Right lobe of liver (tissue), 4 donors: ENCODE measurements around the gene CGB1.

Experiments used
- POLR2A ChIP-seq: fragments of 450-650 bp; IDR thresholded peaks from one replicate; pipeline ENCODE4 v1.6.1; 2017; ENCODE audit warnings: antibody characterized with exemption, mild to moderate bottlenecking
- TF ChIP-seq, protein P1 (sequence below), 4 donors: fragments of 200-600 bp in 3 of 4; fragments of 450-650 bp in 1 of 4; IDR thresholded peaks; one replicate each; pipeline versions ENCODE4 v1.5.1 to v1.8.0; 2016 to 2022; ENCODE audit warnings: antibody characterized with exemption in 4 of 4, mild to moderate bottlenecking in 2 of 4
- donor health status: DM: no; HTN: no; CAD: no.
- donor health status: DM: no; HTN: no; CAD: no.
- donor health status: DM: no; HTN: yes; CAD: no.

- TF ChIP-seq, protein P1, sequence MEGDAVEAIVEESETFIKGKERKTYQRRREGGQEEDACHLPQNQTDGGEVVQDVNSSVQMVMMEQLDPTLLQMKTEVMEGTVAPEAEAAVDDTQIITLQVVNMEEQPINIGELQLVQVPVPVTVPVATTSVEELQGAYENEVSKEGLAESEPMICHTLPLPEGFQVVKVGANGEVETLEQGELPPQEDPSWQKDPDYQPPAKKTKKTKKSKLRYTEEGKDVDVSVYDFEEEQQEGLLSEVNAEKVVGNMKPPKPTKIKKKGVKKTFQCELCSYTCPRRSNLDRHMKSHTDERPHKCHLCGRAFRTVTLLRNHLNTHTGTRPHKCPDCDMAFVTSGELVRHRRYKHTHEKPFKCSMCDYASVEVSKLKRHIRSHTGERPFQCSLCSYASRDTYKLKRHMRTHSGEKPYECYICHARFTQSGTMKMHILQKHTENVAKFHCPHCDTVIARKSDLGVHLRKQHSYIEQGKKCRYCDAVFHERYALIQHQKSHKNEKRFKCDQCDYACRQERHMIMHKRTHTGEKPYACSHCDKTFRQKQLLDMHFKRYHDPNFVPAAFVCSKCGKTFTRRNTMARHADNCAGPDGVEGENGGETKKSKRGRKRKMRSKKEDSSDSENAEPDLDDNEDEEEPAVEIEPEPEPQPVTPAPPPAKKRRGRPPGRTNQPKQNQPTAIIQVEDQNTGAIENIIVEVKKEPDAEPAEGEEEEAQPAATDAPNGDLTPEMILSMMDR (IDR thresholded peaks at IDR 0.05), result no peak
- no peak for TF ChIP-seq POLR2A
Observed at GRCh38 chr19:49057636-49058234, 21.0 kb upstream of the CGB1 start, which contains the start of gene CGB7.
